ENCODE results near the gene FOXA2. TPM values are rescaled to one million over a fixed set of nuclear protein-coding genes. Genes with fewer than 3 reads are reported as not detected.

The FOXA2 gene
- total RNA-seq, 1 donor = not detected

- Histone ChIP-seq H2AFZ (ENCODE audit: low read length) (no peak overlapping the region), H3K27ac (ENCODE audit: low read depth, low read length) (no peak overlapping the region), H3K27me3 (ENCODE audit: insufficient read depth, low read length) (peaks cover 26% of the 10 kb centered on the region), H3K4me2 (ENCODE audit: insufficient read depth, low read length) (no peak overlapping the region), H3K79me2 (ENCODE audit: insufficient read depth, low read length) (no peaks in the 10 kb centered on the region), H3K4me3 (ENCODE audit: insufficient read depth, low read length) (no peak overlapping the region), H3K4me1 (ENCODE audit: insufficient read depth, low read length) (no peaks in the 10 kb centered on the region), H3K36me3 (ENCODE audit: insufficient read depth, low read length) (no peaks in the 10 kb centered on the region), H4K20me1 (ENCODE audit: insufficient read depth, low read length) (no peaks in the 10 kb centered on the region), H3K9me3 (ENCODE audit: low read depth, low read length) (no peaks in the 10 kb centered on the region)
- no peak for DNase-seq (ENCODE audit: insufficient read length, low spot score, missing footprints)
- no peak for TF ChIP-seq CTCF (IDR thresholded peaks at IDR 0.05; ENCODE audit: extremely low read depth, low read depth, low read length)
These were observed 1.9 kb downstream of the FOXA2 start for GRCh38 chr20:22582386-22582963.

GRCh38 chr20:22581437-22582385 is 2.7 kb downstream of the FOXA2 start:
- peaks cover 26% of the 10 kb centered on the region for H3K27me3 ChIP-seq (ENCODE audit: insufficient read depth, low read length)

GRCh38 chr20:22579711-22580697 is 4.4 kb downstream of the FOXA2 start:
- DNase-seq (ENCODE audit: insufficient read length, low spot score, missing footprints) = peak; percentile 65
- Histone ChIP-seq H3K79me2 (ENCODE audit: insufficient read depth, low read length) (no peaks in the 10 kb centered on the region), H4K20me1 (ENCODE audit: insufficient read depth, low read length) (no peaks in the 10 kb centered on the region), H3K9me3 (ENCODE audit: low read depth, low read length) (no peaks in the 10 kb centered on the region), H3K4me1 (ENCODE audit: insufficient read depth, low read length) (no peaks in the 10 kb centered on the region), H3K36me3 (ENCODE audit: insufficient read depth, low read length) (no peaks in the 10 kb centered on the region), H3K4me3 (ENCODE audit: insufficient read depth, low read length) (no peak overlapping the region), H3K27me3 (ENCODE audit: insufficient read depth, low read length) (peaks cover 16% of the 10 kb centered on the region), H3K4me2 (ENCODE audit: insufficient read depth, low read length) (no peak overlapping the region), H2AFZ (ENCODE audit: low read length) (no peak overlapping the region), H3K27ac (ENCODE audit: low read depth, low read length) (no peak overlapping the region)
- no peak for TF ChIP-seq CTCF (IDR thresholded peaks at IDR 0.05; ENCODE audit: extremely low read depth, low read depth, low read length)

More at GRCh38 chr20:22581437-22582385, 2.7 kb downstream of the FOXA2 start:
- H3K4me2 ChIP-seq (ENCODE audit: insufficient read depth, low read length) = no peak overlapping the region
- H3K36me3 ChIP-seq (ENCODE audit: insufficient read depth, low read length) = no peaks in the 10 kb centered on the region
- no peaks in the 10 kb centered on the region for H4K20me1 ChIP-seq (ENCODE audit: insufficient read depth, low read length)
- H3K79me2 ChIP-seq (ENCODE audit: insufficient read depth, low read length) = no peaks in the 10 kb centered on the region
- TF ChIP-seq CTCF (IDR thresholded peaks at IDR 0.05; ENCODE audit: extremely low read depth, low read depth, low read length) = no peak
- H3K9me3 ChIP-seq (ENCODE audit: low read depth, low read length) = no peaks in the 10 kb centered on the region
- no peak overlapping the region for H3K4me3 ChIP-seq (ENCODE audit: insufficient read depth, low read length)
- no peak overlapping the region for H3K27ac ChIP-seq (ENCODE audit: low read depth, low read length)
- H2AFZ ChIP-seq (ENCODE audit: low read length) = no peak overlapping the region
- H3K4me1 ChIP-seq (ENCODE audit: insufficient read depth, low read length) = no peaks in the 10 kb centered on the region
- DNase-seq (ENCODE audit: insufficient read length, low spot score, missing footprints) = no peak

All from osteoblast (primary cell).